NCI-H2029 (cell line): ENCODE data around the gene PARN.
"Not testable (repeated sequence)": the region's sequence is repeated elsewhere in the genome, so short reads cannot be mapped to it uniquely, and the experiment has no call there.

Source experiments
- DNase-seq: peaks from one replicate; lab custom pipeline; 2025; lab: John Stamatoyannopoulos, UW

PARN gene

GRCh38 chr16:14632693-14633569, 2.9 kb upstream of the PARN start, which contains the start of gene BFAR:
Gene BFAR, plus strand, starts transcription at chr16:14632951. Its CDS starts 11,396 bp downstream, at chr16:14644347.
- peak; percentile 96 for DNase-seq

GRCh38 chr16:14630620-14631330, 715 bp upstream of the PARN start:
- DNase-seq: not testable (repeated sequence)

- DNase-seq: no peak
Observed at GRCh38 chr16:14629612-14629918, 495 bp downstream of the PARN start.

GRCh38 chr16:14628806-14629611, 1.1 kb downstream of the PARN start:
- DNase-seq: no peak

- DNase-seq: no peak
Observed at GRCh38 chr16:14627078-14627477, 3.0 kb downstream of the PARN start.

GRCh38 chr16:14618566-14618965, 11.5 kb downstream of the PARN start:
- DNase-seq: no peak

- no peak for DNase-seq
Observed at GRCh38 chr16:14616280-14616679, 13.8 kb downstream of the PARN start.

- DNase-seq: no peak
Observed at GRCh38 chr16:14613991-14614390, 16.1 kb downstream of the PARN start.

- no peak for DNase-seq
Observed at GRCh38 chr16:14611660-14612059, 18.4 kb downstream of the PARN start.

- no peak for DNase-seq
Observed at GRCh38 chr16:14609716-14610115, 20.3 kb downstream of the PARN start.

- DNase-seq: no peak
Observed at GRCh38 chr16:14608604-14609003, 21.5 kb downstream of the PARN start.

GRCh38 chr16:14608111-14608566, 21.9 kb downstream of the PARN start:
- DNase-seq: no peak

- DNase-seq: no peak
Observed at GRCh38 chr16:14606102-14606501, 24.0 kb downstream of the PARN start.

- no peak for DNase-seq
Observed at GRCh38 chr16:14602443-14602963, 27.6 kb downstream of the PARN start.

- no peak for DNase-seq
Observed at GRCh38 chr16:14600164-14600563, 29.9 kb downstream of the PARN start.

- no peak for DNase-seq
Observed at GRCh38 chr16:14586637-14587305, 43.3 kb downstream of the PARN start.

GRCh38 chr16:14585287-14585686, 44.8 kb downstream of the PARN start:
- DNase-seq: no peak

- DNase-seq: not testable (repeated sequence)
Observed at GRCh38 chr16:14580926-14581325, 49.1 kb downstream of the PARN start.

GRCh38 chr16:14579266-14579665, 50.8 kb downstream of the PARN start:
- DNase-seq: no peak

- DNase-seq: no peak
Observed at GRCh38 chr16:14576532-14576931, 53.5 kb downstream of the PARN start.

- no peak for DNase-seq
Observed at GRCh38 chr16:14576069-14576468, 54.0 kb downstream of the PARN start.
